NCI-H1105 treated with DMSO at 0.1 percent for 48 hours (cell line): Measurements from ENCODE around the gene HNRNPH2.

Experiments
- DNase-seq: peaks from one replicate; lab custom pipeline; 2025; lab: John Stamatoyannopoulos, UW

HNRNPH2 gene

DNA sequence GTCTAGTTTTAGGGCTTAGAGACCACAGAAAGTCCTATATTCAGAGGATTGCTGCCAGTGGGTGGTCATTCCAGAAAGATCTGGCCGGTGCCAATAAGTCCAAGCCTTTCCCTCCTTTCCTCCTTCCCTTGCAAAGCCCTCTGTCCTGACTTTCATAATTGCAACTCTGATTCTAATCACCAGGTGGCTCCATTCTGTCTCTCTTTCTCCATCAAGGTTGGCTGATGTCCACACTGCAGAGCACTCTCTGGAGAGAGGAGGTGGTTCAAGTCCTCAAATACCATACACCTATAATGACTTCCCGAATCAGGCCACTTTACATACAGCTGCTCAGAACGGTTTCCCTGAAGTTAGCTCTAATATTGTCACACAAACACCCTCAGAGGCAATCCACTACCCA, 54.9 kb downstream of the HNRNPH2 start:
- DNase-seq: peak; percentile 62
